HepG2 (cell line): ENCODE data around the gene LAMTOR2. TPM values are rescaled to one million over a fixed set of nuclear protein-coding genes. Genes with fewer than 3 reads are reported as not detected.

Experiments
- ADNP ChIP-seq: sonication (generic); formaldehyde crosslinking; IDR thresholded peaks from 2 replicates; pipeline ENCODE4 v1.4.0; 2020; ENCODE audit warnings: missing genetic modification reagents
- HNRNPH1 ChIP-seq: fragments of 200-400 bp; formaldehyde crosslinking; optimal IDR thresholded peaks from 2 replicates; pipeline ENCODE3; 2017; ENCODE audit warnings: mild to moderate bottlenecking, low read depth, low read length
- JUN ChIP-seq: sonication (generic); formaldehyde crosslinking; IDR thresholded peaks from 2 replicates; pipeline ENCODE4 v1.4.0; 2020; ENCODE audit warnings: mild to moderate bottlenecking, missing genetic modification reagents
- NAIF1 ChIP-seq: sonication (generic); formaldehyde crosslinking; IDR thresholded peaks from 2 replicates; pipeline ENCODE4 v1.5.0; 2020; ENCODE audit warnings: mild to moderate bottlenecking, missing genetic modification reagents, borderline replicate concordance
- POGZ ChIP-seq: sonication (generic); formaldehyde crosslinking; IDR thresholded peaks from 2 replicates; pipeline ENCODE4 v1.4.0; 2020; ENCODE audit warnings: mild to moderate bottlenecking, missing genetic modification reagents
- RARG ChIP-seq: sonication (generic); formaldehyde crosslinking; IDR thresholded peaks from 2 replicates; pipeline ENCODE4 v1.4.0; 2020; ENCODE audit warnings: low read depth, mild to moderate bottlenecking, missing genetic modification reagents
- SIN3A ChIP-seq: IDR thresholded peaks from 2 replicates; pipeline ENCODE4 v1.6.1; 2011; ENCODE audit warnings: low read depth, mild to moderate bottlenecking, control low read depth, low read length, borderline replicate concordance
- STAT5B ChIP-seq: sonication (generic); formaldehyde crosslinking; IDR thresholded peaks from 2 replicates; pipeline ENCODE4 v1.4.0; 2020; ENCODE audit warnings: missing genetic modification reagents
- THYN1 ChIP-seq: sonication (generic); formaldehyde crosslinking; IDR thresholded peaks from 2 replicates; pipeline ENCODE4 v1.8.1; 2023; ENCODE audit warnings: low read depth, mild to moderate bottlenecking, moderate library complexity, missing genetic modification reagents, borderline replicate concordance
- YY1 ChIP-seq: IDR thresholded peaks from 2 replicates; pipeline ENCODE4 v1.6.1; 2011; ENCODE audit warnings: low read length, low read depth, moderate library complexity, mild to moderate bottlenecking; ENCODE audit not compliant: insufficient read depth, insufficient replicate concordance
- ZNF24 ChIP-seq: fragments of 450-650 bp; IDR thresholded peaks from 2 replicates; pipeline ENCODE4 v1.6.1; 2017; ENCODE audit warnings: antibody characterized with exemption, mild to moderate bottlenecking
- polyA plus RNA-seq, 8 experiments: library from polyadenylated mRNA; depleted of rRNA in 3 of 8; stranded (reverse) in 7 of 8; unstranded in 1 of 8; fragments of >200 nt; fragmentation: Illumina TruSeq in 4 of 8; extraction: Trizol in 4 of 8; gene quantifications; 2 replicates each; pipeline versions ENCODE4 v1.2.1 to v1.2.3, GENCODE V29; 2011 to 2016; ENCODE audit warnings: low read depth in 4 of 8, missing spikeins in 1 of 8, mixed read lengths in 1 of 8; ENCODE audit not compliant: insufficient read depth in 1 of 8
- total RNA-seq, 5 experiments: library from RNA; depleted of rRNA; stranded (reverse); fragments of >200 nt; fragmentation: Illumina TruSeq; extraction: Trizol; gene quantifications; 2 replicates each; pipeline ENCODE4 v1.2.3, GENCODE V29; 2016; ENCODE audit warnings: low read depth in 1 of 5
- TF ChIP-seq, protein P1 (sequence below): sonication (generic); formaldehyde crosslinking; IDR thresholded peaks from one replicate; pipeline ENCODE4 v1.5.1; 2020; ENCODE audit warnings: mild to moderate bottlenecking, missing genetic modification reagents; ENCODE audit errors: not compliant biosample characterization
- TF ChIP-seq, protein P2 (sequence below), 2 experiments: sonication (generic) in 1 of 2; formaldehyde crosslinking in 1 of 2; IDR thresholded peaks; 2 replicates each; pipeline versions ENCODE4 v1.4.0 to v1.6.1; 2016 to 2020; ENCODE audit warnings: borderline replicate concordance in 1 of 2, low read depth in 1 of 2, mild to moderate bottlenecking in 1 of 2, missing genetic modification reagents in 1 of 2
- TF ChIP-seq, protein P3 (sequence below): IDR thresholded peaks from 2 replicates; pipeline ENCODE4 v1.6.1; 2016; ENCODE audit warnings: low read depth, control low read depth

The LAMTOR2 gene
- total and polyA plus RNA-seq, 2 of the 13 experiments (the other 11 are each of a cell fraction or from before 2014, with no cell fraction given) = 36.5 to 66.4 TPM

DNA sequence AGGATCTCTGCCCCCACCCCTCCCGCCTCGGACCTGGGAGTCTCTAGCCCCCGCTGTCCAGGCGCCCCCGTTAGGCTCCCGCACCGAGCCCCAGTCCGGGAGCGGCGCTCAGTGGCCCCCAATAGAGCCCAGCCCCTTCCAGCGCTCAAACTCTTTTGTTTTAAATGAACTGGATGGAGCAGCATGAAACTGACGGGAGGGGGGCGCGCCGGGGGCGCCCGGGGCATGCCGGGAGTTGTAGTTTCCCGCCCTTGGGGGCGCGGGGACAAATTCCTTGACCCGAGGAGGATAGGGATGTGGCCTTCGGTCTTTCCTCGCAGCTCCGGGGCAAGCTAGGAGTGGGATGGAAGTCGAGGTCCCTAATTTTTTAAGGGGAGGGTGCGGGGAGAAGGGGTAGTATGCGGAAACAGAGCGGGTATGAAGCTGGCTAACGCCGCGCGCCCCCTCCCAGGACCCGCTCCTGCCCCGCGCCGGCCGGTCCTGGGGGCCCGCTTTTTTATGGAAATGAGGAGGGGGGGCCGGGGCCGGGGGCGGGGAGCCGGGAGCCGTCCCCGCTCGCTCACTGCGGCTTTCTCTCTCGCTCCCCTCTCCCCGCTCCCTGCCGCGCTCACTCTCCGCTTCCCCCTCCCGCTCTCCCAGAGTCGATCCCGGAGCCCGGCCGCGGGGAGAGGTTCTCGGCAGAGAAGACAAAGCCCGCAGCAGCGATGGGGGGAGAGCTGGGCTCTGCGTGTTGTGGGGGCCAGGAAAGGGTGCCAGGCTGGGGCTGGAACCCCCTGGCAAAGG lies 27.9 kb downstream of the LAMTOR2 start, which contains the start of gene MEX3A (continued):
- TF ChIP-seq, protein P1, sequence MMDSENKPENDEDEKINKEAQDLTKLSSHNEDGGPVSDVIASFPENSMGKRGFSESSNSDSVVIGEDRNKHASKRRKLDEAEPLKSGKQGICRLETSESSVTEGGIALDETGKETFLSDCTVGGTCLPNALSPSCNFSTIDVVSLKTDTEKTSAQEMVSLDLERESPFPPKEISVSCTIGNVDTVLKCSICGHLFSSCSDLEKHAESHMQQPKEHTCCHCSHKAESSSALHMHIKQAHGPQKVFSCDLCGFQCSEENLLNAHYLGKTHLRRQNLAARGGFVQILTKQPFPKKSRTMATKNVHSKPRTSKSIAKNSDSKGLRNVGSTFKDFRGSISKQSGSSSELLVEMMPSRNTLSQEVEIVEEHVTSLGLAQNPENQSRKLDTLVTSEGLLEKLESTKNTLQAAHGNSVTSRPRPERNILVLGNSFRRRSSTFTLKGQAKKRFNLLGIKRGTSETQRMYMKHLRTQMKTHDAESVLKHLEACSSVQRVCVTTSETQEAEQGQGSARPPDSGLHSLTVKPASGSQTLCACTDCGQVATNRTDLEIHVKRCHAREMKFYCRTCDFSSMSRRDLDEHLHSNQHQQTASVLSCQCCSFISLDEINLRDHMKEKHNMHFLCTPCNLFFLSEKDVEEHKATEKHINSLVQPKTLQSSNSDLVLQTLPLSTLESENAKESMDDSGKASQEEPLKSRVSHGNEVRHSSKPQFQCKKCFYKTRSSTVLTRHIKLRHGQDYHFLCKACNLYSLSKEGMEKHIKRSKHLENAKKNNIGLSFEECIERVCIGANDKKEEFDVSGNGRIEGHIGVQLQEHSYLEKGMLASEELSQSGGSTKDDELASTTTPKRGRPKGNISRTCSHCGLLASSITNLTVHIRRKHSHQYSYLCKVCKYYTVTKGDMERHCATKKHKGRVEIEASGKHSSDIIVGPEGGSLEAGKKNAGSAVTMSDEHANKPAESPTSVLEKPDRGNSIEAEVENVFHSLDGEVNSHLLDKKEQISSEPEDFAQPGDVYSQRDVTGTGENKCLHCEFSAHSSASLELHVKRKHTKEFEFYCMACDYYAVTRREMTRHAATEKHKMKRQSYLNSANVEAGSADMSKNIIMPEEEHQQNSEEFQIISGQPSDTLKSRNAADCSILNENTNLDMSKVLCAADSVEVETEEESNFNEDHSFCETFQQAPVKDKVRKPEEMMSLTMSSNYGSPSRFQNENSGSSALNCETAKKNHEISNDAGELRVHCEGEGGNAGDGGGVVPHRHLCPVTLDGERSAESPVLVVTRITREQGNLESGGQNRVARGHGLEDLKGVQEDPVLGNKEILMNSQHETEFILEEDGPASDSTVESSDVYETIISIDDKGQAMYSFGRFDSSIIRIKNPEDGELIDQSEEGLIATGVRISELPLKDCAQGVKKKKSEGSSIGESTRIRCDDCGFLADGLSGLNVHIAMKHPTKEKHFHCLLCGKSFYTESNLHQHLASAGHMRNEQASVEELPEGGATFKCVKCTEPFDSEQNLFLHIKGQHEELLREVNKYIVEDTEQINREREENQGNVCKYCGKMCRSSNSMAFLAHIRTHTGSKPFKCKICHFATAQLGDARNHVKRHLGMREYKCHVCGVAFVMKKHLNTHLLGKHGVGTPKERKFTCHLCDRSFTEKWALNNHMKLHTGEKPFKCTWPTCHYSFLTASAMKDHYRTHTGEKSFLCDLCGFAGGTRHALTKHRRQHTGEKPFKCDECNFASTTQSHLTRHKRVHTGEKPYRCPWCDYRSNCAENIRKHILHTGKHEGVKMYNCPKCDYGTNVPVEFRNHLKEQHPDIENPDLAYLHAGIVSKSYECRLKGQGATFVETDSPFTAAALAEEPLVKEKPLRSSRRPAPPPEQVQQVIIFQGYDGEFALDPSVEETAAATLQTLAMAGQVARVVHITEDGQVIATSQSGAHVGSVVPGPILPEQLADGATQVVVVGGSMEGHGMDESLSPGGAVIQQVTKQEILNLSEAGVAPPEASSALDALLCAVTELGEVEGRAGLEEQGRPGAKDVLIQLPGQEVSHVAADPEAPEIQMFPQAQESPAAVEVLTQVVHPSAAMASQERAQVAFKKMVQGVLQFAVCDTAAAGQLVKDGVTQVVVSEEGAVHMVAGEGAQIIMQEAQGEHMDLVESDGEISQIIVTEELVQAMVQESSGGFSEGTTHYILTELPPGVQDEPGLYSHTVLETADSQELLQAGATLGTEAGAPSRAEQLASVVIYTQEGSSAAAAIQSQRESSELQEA (CRISPR knock-in tag) = no peak
- no peak for TF ChIP-seq STAT5B (CRISPR knock-in tag)
- TF ChIP-seq NAIF1 = peak; percentile 44; the same call in 1 of the 2 replicates
- TF ChIP-seq, protein P2, sequence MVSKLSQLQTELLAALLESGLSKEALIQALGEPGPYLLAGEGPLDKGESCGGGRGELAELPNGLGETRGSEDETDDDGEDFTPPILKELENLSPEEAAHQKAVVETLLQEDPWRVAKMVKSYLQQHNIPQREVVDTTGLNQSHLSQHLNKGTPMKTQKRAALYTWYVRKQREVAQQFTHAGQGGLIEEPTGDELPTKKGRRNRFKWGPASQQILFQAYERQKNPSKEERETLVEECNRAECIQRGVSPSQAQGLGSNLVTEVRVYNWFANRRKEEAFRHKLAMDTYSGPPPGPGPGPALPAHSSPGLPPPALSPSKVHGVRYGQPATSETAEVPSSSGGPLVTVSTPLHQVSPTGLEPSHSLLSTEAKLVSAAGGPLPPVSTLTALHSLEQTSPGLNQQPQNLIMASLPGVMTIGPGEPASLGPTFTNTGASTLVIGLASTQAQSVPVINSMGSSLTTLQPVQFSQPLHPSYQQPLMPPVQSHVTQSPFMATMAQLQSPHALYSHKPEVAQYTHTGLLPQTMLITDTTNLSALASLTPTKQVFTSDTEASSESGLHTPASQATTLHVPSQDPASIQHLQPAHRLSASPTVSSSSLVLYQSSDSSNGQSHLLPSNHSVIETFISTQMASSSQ (IDR thresholded peaks at IDR 0.05; ENCODE audit: low read depth) = 0 out of 2 replicates have a peak, but pooled peaks have one; percentile 43
- TF ChIP-seq, protein P2 (CRISPR knock-in tag; IDR thresholded peaks at IDR 0.05; ENCODE audit: borderline replicate concordance) = no peak
- no peak for TF ChIP-seq THYN1 (CRISPR knock-in tag)
- no peak for TF ChIP-seq ADNP
- TF ChIP-seq YY1 = peak; percentile 67
- TF ChIP-seq RARG (CRISPR knock-in tag) = no peak
- no peak for TF ChIP-seq ZNF24
- peak; percentile 76; the same call in 1 of the 2 replicates for TF ChIP-seq SIN3A
- TF ChIP-seq HNRNPH1 = no peak
- TF ChIP-seq JUN (CRISPR knock-in tag) = no peak
- peak; percentile 31; the same call in 1 of the 2 replicates for TF ChIP-seq POGZ
- TF ChIP-seq, protein P3, sequence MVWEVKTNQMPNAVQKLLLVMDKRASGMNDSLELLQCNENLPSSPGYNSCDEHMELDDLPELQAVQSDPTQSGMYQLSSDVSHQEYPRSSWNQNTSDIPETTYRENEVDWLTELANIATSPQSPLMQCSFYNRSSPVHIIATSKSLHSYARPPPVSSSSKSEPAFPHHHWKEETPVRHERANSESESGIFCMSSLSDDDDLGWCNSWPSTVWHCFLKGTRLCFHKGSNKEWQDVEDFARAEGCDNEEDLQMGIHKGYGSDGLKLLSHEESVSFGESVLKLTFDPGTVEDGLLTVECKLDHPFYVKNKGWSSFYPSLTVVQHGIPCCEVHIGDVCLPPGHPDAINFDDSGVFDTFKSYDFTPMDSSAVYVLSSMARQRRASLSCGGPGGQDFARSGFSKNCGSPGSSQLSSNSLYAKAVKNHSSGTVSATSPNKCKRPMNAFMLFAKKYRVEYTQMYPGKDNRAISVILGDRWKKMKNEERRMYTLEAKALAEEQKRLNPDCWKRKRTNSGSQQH (CRISPR knock-in tag) = peak; percentile 55; the same call in 1 of the 2 replicates
